GM21381 (cell line): ENCODE data around the gene HMGB1.
A peak's percentile ranks its signal among the peaks of the same experiment; 100 is the strongest.

Source experiments
- ATAC-seq: cut with Tn5 transposase; IDR thresholded peaks from one replicate; pipeline ENCODE4 v1.9.1; 2021; ENCODE audit warnings: mild to moderate bottlenecking, moderate library complexity; ENCODE audit not compliant: unreplicated experiment

Gene HMGB1

GRCh38 chr13:30465593-30466357, at the start of gene HMGB1:
Gene HMGB1, minus strand, starts transcription at chr13:30465936. Its CDS starts 2,256 bp downstream, at chr13:30463680.
- ATAC-seq, result peak; percentile 77

- ATAC-seq, result no peak
Observed at GRCh38 chr13:30510811-30511371, 45.2 kb upstream of the HMGB1 start.

- no peak for ATAC-seq
Observed at GRCh38 chr13:30510091-30510490, 44.4 kb upstream of the HMGB1 start.

- no peak for ATAC-seq
Observed at GRCh38 chr13:30509254-30510050, 43.7 kb upstream of the HMGB1 start.

GRCh38 chr13:30504081-30504480, 38.3 kb upstream of the HMGB1 start:
- ATAC-seq, result no peak

GRCh38 chr13:30502237-30502636, 36.5 kb upstream of the HMGB1 start:
- no peak for ATAC-seq

- ATAC-seq, result no peak
Observed at GRCh38 chr13:30499338-30499737, 33.6 kb upstream of the HMGB1 start.

GRCh38 chr13:30496147-30496546, 30.4 kb upstream of the HMGB1 start:
- no peak for ATAC-seq

- no peak for ATAC-seq
Observed at GRCh38 chr13:30495746-30496145, 30.0 kb upstream of the HMGB1 start.

GRCh38 chr13:30493658-30494381, 28.1 kb upstream of the HMGB1 start:
- ATAC-seq, result no peak

- ATAC-seq, result no peak
Observed at GRCh38 chr13:30487075-30487470, 21.3 kb upstream of the HMGB1 start.

GRCh38 chr13:30486230-30487074, 20.7 kb upstream of the HMGB1 start:
- no peak for ATAC-seq

GRCh38 chr13:30481241-30481760, 15.6 kb upstream of the HMGB1 start:
- no peak for ATAC-seq

- no peak for ATAC-seq
Observed at GRCh38 chr13:30480292-30480950, 14.7 kb upstream of the HMGB1 start.

- no peak for ATAC-seq
Observed at GRCh38 chr13:30479883-30480219, 14.1 kb upstream of the HMGB1 start.

GRCh38 chr13:30479154-30479882, 13.6 kb upstream of the HMGB1 start:
- ATAC-seq, result no peak

- ATAC-seq, result peak; percentile 90
Observed at GRCh38 chr13:30477346-30478195, 11.8 kb upstream of the HMGB1 start.

- no peak for ATAC-seq
Observed at GRCh38 chr13:30473675-30474074, 7.9 kb upstream of the HMGB1 start.
